Suprapubic skin (tissue), 4 donors: ENCODE measurements around the gene CD63. TPM values are rescaled to one million over a fixed set of nuclear protein-coding genes. Genes with fewer than 3 reads are reported as not detected.

Experiments used
- DNase-seq, 2 donors: peaks; one replicate each; pipeline ENCODE4 v3.0.0-alpha.2; 2019; ENCODE audit warnings: low spot score in 2 of 2
- H3K27ac ChIP-seq: fragments of 200-600 bp; sonication (generic); one replicate; pipeline ENCODE4 v1.5.1; 2019
- H3K27me3 ChIP-seq: fragments of 200-600 bp; sonication (generic); one replicate; pipeline ENCODE4 v1.5.1; 2019
- H3K36me3 ChIP-seq: fragments of 200-600 bp; sonication (generic); one replicate; pipeline ENCODE4 v1.5.1; 2019
- H3K4me1 ChIP-seq: fragments of 200-600 bp; sonication (generic); one replicate; pipeline ENCODE4 v1.5.1; 2019
- H3K4me3 ChIP-seq: fragments of 200-600 bp; sonication (generic); one replicate; pipeline ENCODE4 v1.5.1; 2019; ENCODE audit warnings: mild to moderate bottlenecking
- H3K9me3 ChIP-seq: fragments of 200-600 bp; sonication (generic); one replicate; pipeline ENCODE4 v1.5.1; 2019
- EP300 ChIP-seq: sonication (generic); formaldehyde crosslinking; IDR thresholded peaks from one replicate; pipeline ENCODE4 v1.6.1; 2017; ENCODE audit warnings: antibody characterized with exemption
- POLR2A ChIP-seq, 2 donors: fragments of 450-650 bp; IDR thresholded peaks; one replicate each; pipeline ENCODE4 v1.6.1; 2017; ENCODE audit warnings: antibody characterized with exemption in 2 of 2, mild to moderate bottlenecking in 2 of 2, moderate library complexity in 2 of 2
- POLR2AphosphoS5 ChIP-seq, 3 donors: sonication (generic); formaldehyde crosslinking; IDR thresholded peaks; one replicate each; pipeline ENCODE4 v1.6.1; 2017; ENCODE audit warnings: antibody characterized with exemption in 3 of 3
- WGBS: methylation state at CpG from one replicate; pipeline ENCODE4 v1.1.5; 2018; 5-methylcytosine and 5-hydroxymethylcytosine counted together
- total RNA-seq, 4 donors: library from RNA; depleted of rRNA; stranded (reverse); fragments of >200 nt; gene quantifications; one replicate each; pipeline ENCODE4 v1.1.0, GENCODE V29; 2016
- TF ChIP-seq, protein P1 (sequence below), 2 donors: fragments of 200-600 bp in 1 of 2; fragments of 450-650 bp in 1 of 2; sonication (generic) in 1 of 2; IDR thresholded peaks; one replicate each; pipeline ENCODE4 v1.5.1; 2016 to 2019; ENCODE audit warnings: antibody characterized with exemption in 2 of 2, mild to moderate bottlenecking in 1 of 2, moderate library complexity in 1 of 2

The CD63 gene
- total RNA-seq, 4 donors from 2014 or later: 176 to 303 (median 193) TPM

DNA sequence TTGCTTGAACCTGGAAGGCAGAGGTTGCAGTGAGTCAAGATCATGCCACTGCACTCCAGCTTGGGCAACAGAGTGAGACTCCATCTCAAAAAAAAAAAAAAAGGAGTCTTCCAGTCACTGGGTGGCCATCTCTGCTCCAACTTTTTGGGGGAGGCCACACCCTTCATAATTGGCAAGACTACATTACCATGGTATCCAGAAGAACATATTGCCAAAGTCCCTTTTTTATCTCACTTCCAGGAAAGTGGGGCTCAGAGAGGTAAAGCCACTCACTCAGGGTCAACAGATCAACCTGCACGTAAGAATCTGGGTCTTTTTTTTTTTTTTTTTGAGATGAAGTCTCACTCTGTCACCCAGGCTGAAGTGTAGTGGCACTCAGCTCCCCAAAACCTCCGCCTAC, 5.0 kb upstream of the CD63 start:
- peak in 1 of 2 donors; percentile 35 for DNase-seq
- 88% methylated on average over 2 of the region's 2 CpGs for WGBS
- no peak for TF ChIP-seq EP300
- no peak for TF ChIP-seq POLR2AphosphoS5 (IDR thresholded peaks at IDR 0.05)
- TF ChIP-seq, protein P1, sequence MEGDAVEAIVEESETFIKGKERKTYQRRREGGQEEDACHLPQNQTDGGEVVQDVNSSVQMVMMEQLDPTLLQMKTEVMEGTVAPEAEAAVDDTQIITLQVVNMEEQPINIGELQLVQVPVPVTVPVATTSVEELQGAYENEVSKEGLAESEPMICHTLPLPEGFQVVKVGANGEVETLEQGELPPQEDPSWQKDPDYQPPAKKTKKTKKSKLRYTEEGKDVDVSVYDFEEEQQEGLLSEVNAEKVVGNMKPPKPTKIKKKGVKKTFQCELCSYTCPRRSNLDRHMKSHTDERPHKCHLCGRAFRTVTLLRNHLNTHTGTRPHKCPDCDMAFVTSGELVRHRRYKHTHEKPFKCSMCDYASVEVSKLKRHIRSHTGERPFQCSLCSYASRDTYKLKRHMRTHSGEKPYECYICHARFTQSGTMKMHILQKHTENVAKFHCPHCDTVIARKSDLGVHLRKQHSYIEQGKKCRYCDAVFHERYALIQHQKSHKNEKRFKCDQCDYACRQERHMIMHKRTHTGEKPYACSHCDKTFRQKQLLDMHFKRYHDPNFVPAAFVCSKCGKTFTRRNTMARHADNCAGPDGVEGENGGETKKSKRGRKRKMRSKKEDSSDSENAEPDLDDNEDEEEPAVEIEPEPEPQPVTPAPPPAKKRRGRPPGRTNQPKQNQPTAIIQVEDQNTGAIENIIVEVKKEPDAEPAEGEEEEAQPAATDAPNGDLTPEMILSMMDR (IDR thresholded peaks at IDR 0.05): no peak
- no peak for TF ChIP-seq POLR2A (IDR thresholded peaks at IDR 0.05)
- no peaks in the 10 kb centered on the region for H3K36me3 ChIP-seq
- H3K9me3 ChIP-seq: no peaks in the 10 kb centered on the region
- H3K4me1 ChIP-seq: peaks cover 35% of the 10 kb centered on the region
- H3K27me3 ChIP-seq: no peaks in the 10 kb centered on the region
- H3K27ac ChIP-seq: no peak overlapping the region
- H3K4me3 ChIP-seq: no peak overlapping the region

DNA sequence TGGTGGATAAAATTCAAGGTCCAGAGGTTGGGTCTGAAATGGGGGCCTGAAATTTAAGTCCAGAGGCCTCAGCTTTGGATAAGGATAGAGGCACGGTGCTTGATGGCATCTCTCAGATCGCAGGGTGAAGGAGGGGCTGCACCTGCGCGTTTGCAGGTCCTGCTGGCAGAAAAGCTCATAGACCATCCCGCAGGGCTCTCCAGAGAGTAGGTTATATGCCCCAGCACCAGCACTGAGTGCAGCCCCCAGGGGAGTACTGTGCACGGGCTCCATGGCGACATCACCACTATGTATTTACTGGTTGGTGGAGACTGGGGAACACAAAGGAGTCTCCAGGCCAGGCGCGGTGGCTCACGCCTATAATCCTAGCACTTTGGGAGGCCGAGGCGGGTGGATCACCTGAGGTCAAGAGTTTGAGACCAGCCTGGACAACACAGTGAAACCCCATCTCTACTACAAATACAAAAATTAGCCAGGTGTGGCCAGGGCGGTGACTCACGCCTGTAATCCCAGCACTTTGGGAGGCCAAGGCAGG, 4.3 kb upstream of the CD63 start:
- Histone ChIP-seq H3K4me3 (no peak overlapping the region), H3K27ac (no peak overlapping the region), H3K9me3 (no peaks in the 10 kb centered on the region), H3K36me3 (no peaks in the 10 kb centered on the region), H3K27me3 (no peaks in the 10 kb centered on the region), H3K4me1 (peaks cover 28% of the 10 kb centered on the region)
- TF ChIP-seq, protein P1 (IDR thresholded peaks at IDR 0.05): no peak
- TF ChIP-seq EP300: no peak
- TF ChIP-seq POLR2A (IDR thresholded peaks at IDR 0.05): no peak
- TF ChIP-seq POLR2AphosphoS5 (IDR thresholded peaks at IDR 0.05): no peak
- WGBS: 89% methylated on average over 14 of the region's 14 CpGs
- peak in 1 of 2 donors; percentile 52 for DNase-seq

DNA sequence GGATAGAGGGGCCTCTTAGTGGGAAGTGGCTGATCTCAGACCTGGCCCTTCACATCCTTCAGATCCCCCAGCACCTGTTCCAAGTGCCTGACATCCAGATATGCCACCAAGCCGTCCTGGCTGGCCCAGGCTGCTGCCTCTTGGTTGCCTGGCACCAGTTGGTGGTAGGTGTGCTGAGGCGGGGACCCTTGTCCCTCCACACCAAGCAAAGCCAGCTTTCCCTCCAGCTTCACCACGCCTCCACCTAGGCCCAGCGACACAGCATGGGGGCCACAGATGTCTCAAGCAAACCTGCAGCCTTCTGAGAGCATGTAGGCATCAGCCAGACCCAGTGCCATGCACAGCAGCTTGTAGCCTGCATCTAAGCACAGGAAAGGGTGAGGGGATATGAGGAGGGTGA, 3.5 kb upstream of the CD63 start:
- H3K4me1 ChIP-seq: peaks cover 28% of the 10 kb centered on the region
- TF ChIP-seq POLR2A (IDR thresholded peaks at IDR 0.05): no peak
- TF ChIP-seq, protein P1 (IDR thresholded peaks at IDR 0.05): no peak
- no peak for TF ChIP-seq EP300
- no peak for TF ChIP-seq POLR2AphosphoS5 (IDR thresholded peaks at IDR 0.05)
- WGBS: 90% methylated on average over 2 of the region's 4 CpGs
- no peaks in the 10 kb centered on the region for H3K27me3 ChIP-seq
- H3K36me3 ChIP-seq: no peaks in the 10 kb centered on the region
- no peaks in the 10 kb centered on the region for H3K9me3 ChIP-seq
- H3K4me3 ChIP-seq: no peak overlapping the region
- no peak overlapping the region for H3K27ac ChIP-seq
- DNase-seq: peak in 1 of 2 donors; percentile 46

DNA sequence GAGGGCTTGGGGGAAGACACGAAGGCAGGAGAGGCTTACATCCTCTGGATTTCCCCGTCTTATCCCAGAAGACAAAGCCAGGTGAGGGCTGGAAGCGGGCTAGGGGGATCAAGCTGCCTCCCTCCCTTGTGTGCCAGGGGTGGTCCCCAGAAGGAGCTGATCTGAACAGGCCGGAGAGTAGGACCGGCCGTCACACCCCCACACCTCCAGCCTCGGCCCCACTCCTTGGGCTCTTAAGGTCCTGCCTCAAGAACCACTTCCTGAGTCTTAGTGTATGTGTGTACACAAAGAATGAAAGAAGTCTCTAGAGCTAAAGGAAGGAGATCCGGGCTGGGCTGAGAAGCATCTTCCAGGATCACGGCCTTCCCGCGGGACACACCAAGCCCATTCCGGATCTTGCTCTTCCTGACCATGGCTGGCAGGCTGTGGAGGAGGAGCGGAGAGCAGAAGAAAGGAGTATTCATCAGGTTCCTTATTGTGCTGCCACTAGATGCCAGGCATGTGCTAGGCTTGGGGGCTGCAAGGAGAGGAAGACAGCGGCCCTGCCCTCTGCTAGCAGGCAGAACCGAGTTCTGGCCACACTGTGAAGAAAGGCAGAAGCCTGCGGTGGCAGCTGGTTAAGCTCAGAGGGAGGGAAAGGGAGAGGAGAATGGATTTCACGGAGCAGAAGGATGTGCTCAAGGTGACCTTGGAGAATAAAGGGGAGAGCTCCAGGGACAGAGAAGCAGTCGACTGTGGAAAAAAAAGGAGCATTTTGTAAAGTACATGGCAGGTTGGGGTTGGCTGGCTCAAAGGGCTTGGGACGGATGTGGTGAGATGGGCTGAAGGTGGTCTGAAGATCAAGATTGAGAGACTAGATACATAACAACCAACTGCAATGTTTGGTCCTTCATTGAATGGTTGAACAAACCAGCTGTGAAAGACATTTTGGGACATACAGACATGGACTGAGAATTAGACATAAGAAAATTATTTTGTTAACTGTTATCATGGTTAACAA, 1.3 kb upstream of the CD63 start:
- H3K9me3 ChIP-seq: no peaks in the 10 kb centered on the region
- H3K4me3 ChIP-seq: peak overlapping the region; percentile 65
- H3K4me1 ChIP-seq: peaks cover 44% of the 10 kb centered on the region
- H3K27me3 ChIP-seq: no peaks in the 10 kb centered on the region
- DNase-seq: peak in 1 of 2 donors; percentile 71
- H3K36me3 ChIP-seq: peaks cover 17% of the 10 kb centered on the region
- TF ChIP-seq EP300 (no peak), POLR2AphosphoS5 (IDR thresholded peaks at IDR 0.05) (no peak), POLR2A (IDR thresholded peaks at IDR 0.05) (no peak)
- TF ChIP-seq, protein P1 (IDR thresholded peaks at IDR 0.05): no peak
- H3K27ac ChIP-seq: peak overlapping the region; percentile 98
- WGBS: 10% methylated on average over 13 of the region's 19 CpGs
